Keratinocyte (primary cell): ENCODE results near the gene ADAMTS7. TPM values are rescaled to one million over a fixed set of nuclear protein-coding genes. Genes with fewer than 3 reads are reported as not detected.

Experiments
- DNase-seq: peaks from one replicate; pipeline ENCODE4 v3.0.0-alpha.2; 2011; ENCODE audit warnings: low read depth, missing footprints, low spot score
- FAIRE-seq: peaks from 2 replicates; lab custom pipeline; 2011; peaks lifted over from hg19 to GRCh38; lab: Jason Lieb, UNC
- H2AFZ ChIP-seq: 2 replicates; pipeline ENCODE4 v1.6.0; 2012; ENCODE audit warnings: low read length, control low read depth, inconsistent platforms; ENCODE audit not compliant: control insufficient read depth
- H3K27ac ChIP-seq: 2 replicates; pipeline ENCODE4 v1.5.1; 2011; ENCODE audit warnings: low read length; ENCODE audit not compliant: control insufficient read depth, insufficient read depth
- H3K27me3 ChIP-seq: 3 replicates; pipeline ENCODE4 v1.6.0; 2011; ENCODE audit warnings: low read length; ENCODE audit not compliant: control insufficient read depth, insufficient read depth; ENCODE audit errors: extremely low read depth
- H3K36me3 ChIP-seq, 2 experiments: 2 replicates in 1 of 2; 3 replicates in 1 of 2; pipeline ENCODE4 v1.5.1; 2011; ENCODE audit warnings: low read length in 2 of 2, mild to moderate bottlenecking in 1 of 2; ENCODE audit not compliant: control insufficient read depth in 2 of 2, insufficient read depth in 2 of 2; ENCODE audit errors: extremely low read depth in 1 of 2
- H3K4me1 ChIP-seq: 3 replicates; pipeline ENCODE4 v1.5.1; 2011; ENCODE audit warnings: low read length; ENCODE audit not compliant: control insufficient read depth, insufficient read depth; ENCODE audit errors: extremely low read depth
- H3K4me2 ChIP-seq: 3 replicates; pipeline ENCODE4 v1.6.0; 2011; ENCODE audit warnings: low read depth, low read length; ENCODE audit not compliant: control insufficient read depth, insufficient read depth; ENCODE audit errors: extremely low read depth
- H3K4me3 ChIP-seq, 3 experiments: fragments of 200-600 bp in 1 of 3; sonication (generic) in 1 of 3; 2 replicates in 2 of 3; 3 replicates in 1 of 3; pipeline ENCODE4 v1.5.1; 2011 to 2016; ENCODE audit warnings: low read length in 3 of 3, mild to moderate bottlenecking in 3 of 3, control low read depth in 2 of 3, inconsistent platforms in 1 of 3, low read depth in 1 of 3, mixed read lengths in 1 of 3, mixed run types in 1 of 3, moderate library complexity in 1 of 3; ENCODE audit not compliant: control insufficient read depth in 2 of 3, insufficient read depth in 2 of 3; ENCODE audit errors: extremely low read depth in 1 of 3
- H3K79me2 ChIP-seq: 2 replicates; pipeline ENCODE4 v1.6.0; 2012; ENCODE audit warnings: low read length; ENCODE audit not compliant: control insufficient read depth, insufficient read depth
- H3K9ac ChIP-seq: 3 replicates; pipeline ENCODE4 v1.6.0; 2011; ENCODE audit warnings: low read length; ENCODE audit not compliant: control insufficient read depth, insufficient read depth; ENCODE audit errors: extremely low read depth
- H3K9me1 ChIP-seq: 3 replicates; pipeline ENCODE4 v1.6.0; 2011; ENCODE audit warnings: low read length; ENCODE audit not compliant: control insufficient read depth, insufficient read depth; ENCODE audit errors: extremely low read depth
- H3K9me3 ChIP-seq: 2 replicates; pipeline ENCODE4 v1.5.1; 2012; ENCODE audit warnings: low read depth, low read length; ENCODE audit not compliant: control insufficient read depth
- H4K20me1 ChIP-seq: 3 replicates; pipeline ENCODE4 v1.6.0; 2011; ENCODE audit warnings: low read length; ENCODE audit not compliant: control insufficient read depth, insufficient read depth; ENCODE audit errors: extremely low read depth
- EZH2 ChIP-seq: IDR thresholded peaks from one replicate; pipeline ENCODE4 v1.6.1; 2012; ENCODE audit warnings: inconsistent platforms, mild to moderate bottlenecking, low read length, moderate library complexity
- dilution Hi-C: fragments of 300-500 bp; cut with MboI; formaldehyde crosslinking; loops from one replicate; pipeline ENCODE4 v1.7.0; 2020; ENCODE audit warnings: low sequenced_read_pairs; ENCODE audit not compliant: extremely low pct_ligation_motif_present
- polyA plus RNA-seq, 5 experiments: library from polyadenylated mRNA; depleted of rRNA in 3 of 5; stranded (reverse) in 3 of 5; stranded (forward) in 1 of 5; unstranded in 1 of 5; fragments of >200 nt; gene quantifications; 1 replicate in 1 of 5; 2 replicates in 3 of 5; 3 replicates in 1 of 5; pipeline versions ENCODE4 v1.2.1 to v1.2.3, GENCODE V29; 2011 to 2012; ENCODE audit warnings: missing spikeins in 2 of 5, low read depth in 1 of 5, low replicate concordance in 1 of 5
- TF ChIP-seq, protein P1 (sequence below), 3 experiments: IDR thresholded peaks in 1 of 3; conservative IDR thresholded peaks in 1 of 3; optimal IDR thresholded peaks in 1 of 3; 2 replicates in 2 of 3; 3 replicates in 1 of 3; pipeline versions ENCODE3 to v1.5.1; 2011; ENCODE audit warnings: low read length in 3 of 3, mild to moderate bottlenecking in 3 of 3, moderate library complexity in 2 of 3, control low read depth in 1 of 3, inconsistent platforms in 1 of 3; ENCODE audit not compliant: insufficient read depth in 2 of 3; ENCODE audit errors: extremely low read depth in 1 of 3

ADAMTS7 gene
- polyA plus RNA-seq, 1 donor (not counting 4 experiments of a cell fraction or from before 2014, with no cell fraction given) = 0.13 TPM

GRCh38 chr15:78718837-78719236 is 92.4 kb downstream of the ADAMTS7 start:
- Histone ChIP-seq H3K9me1 (no peaks in the 10 kb centered on the region), H3K36me3 (no peaks in the 10 kb centered on the region), H3K79me2 (no peaks in the 10 kb centered on the region), H3K27me3 (no peaks in the 10 kb centered on the region), H3K4me2 (no peak overlapping the region), H2AFZ (no peak overlapping the region), H3K9me3 (peaks cover 5% of the 10 kb centered on the region), H3K27ac (no peak overlapping the region), H3K4me3 (no peak overlapping the region), H3K4me1 (peaks cover 19% of the 10 kb centered on the region), H3K9ac (no peak overlapping the region), H4K20me1 (no peaks in the 10 kb centered on the region)
- no peak for TF ChIP-seq EZH2
- TF ChIP-seq, protein P1, sequence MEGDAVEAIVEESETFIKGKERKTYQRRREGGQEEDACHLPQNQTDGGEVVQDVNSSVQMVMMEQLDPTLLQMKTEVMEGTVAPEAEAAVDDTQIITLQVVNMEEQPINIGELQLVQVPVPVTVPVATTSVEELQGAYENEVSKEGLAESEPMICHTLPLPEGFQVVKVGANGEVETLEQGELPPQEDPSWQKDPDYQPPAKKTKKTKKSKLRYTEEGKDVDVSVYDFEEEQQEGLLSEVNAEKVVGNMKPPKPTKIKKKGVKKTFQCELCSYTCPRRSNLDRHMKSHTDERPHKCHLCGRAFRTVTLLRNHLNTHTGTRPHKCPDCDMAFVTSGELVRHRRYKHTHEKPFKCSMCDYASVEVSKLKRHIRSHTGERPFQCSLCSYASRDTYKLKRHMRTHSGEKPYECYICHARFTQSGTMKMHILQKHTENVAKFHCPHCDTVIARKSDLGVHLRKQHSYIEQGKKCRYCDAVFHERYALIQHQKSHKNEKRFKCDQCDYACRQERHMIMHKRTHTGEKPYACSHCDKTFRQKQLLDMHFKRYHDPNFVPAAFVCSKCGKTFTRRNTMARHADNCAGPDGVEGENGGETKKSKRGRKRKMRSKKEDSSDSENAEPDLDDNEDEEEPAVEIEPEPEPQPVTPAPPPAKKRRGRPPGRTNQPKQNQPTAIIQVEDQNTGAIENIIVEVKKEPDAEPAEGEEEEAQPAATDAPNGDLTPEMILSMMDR (optimal IDR thresholded peaks at IDR 0.05 in 1 of 3, IDR thresholded peaks at IDR 0.05 in 1 of 3, conservative IDR thresholded peaks at IDR 0.05 in 1 of 3; ENCODE audit: extremely low read depth in 1 of 3, insufficient read depth in 2 of 3, low read length in 3 of 3) = no peak
- dilution Hi-C loops = no loop called here
- FAIRE-seq (no peak), DNase-seq (no peak)

DNA sequence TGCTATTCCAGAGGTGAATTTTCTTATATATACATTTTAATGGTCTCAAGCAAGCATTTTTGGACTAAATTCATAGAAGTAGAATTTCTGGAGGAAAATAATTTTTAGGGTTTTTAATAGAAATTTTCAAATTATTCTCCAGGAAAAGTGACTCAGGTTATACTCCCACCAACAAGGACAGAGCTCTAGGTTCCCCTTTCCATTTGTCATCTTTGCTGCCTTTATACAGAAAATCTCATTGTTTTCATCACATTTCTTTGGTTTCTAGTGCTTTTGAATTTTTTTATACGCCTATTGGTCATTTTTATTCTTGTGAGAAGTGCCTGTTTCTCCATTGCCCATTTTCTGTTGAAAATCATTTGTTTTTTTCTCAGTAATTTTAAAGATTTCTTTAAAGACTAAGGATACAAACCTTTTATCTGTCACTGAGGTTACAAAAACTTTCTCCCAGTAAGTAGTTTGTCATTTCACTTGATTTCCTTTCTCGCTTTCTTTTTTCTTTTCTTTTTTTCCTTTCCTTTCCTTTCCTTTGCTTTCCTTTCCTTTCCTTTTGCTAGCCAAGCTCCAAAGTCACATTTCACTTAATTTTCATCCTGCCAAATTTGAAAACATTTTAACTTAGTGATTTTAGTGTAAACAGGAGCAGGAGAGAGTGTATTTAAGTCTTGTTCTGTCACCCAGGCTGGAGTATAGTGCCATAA is 93.2 kb downstream of the ADAMTS7 start:
- Histone ChIP-seq H3K27me3 (no peaks in the 10 kb centered on the region), H3K9me3 (peaks cover 5% of the 10 kb centered on the region), H3K36me3 (no peaks in the 10 kb centered on the region), H3K9ac (no peak overlapping the region), H4K20me1 (no peaks in the 10 kb centered on the region), H3K4me1 (peaks cover 19% of the 10 kb centered on the region), H3K9me1 (no peaks in the 10 kb centered on the region), H3K79me2 (no peaks in the 10 kb centered on the region), H3K4me3 (no peak overlapping the region), H3K4me2 (no peak overlapping the region), H3K27ac (no peak overlapping the region), H2AFZ (no peak overlapping the region)
- DNase-seq = no peak
- FAIRE-seq = no peak
- TF ChIP-seq, protein P1 (optimal IDR thresholded peaks at IDR 0.05 in 1 of 3, IDR thresholded peaks at IDR 0.05 in 1 of 3, conservative IDR thresholded peaks at IDR 0.05 in 1 of 3; ENCODE audit: extremely low read depth in 1 of 3, insufficient read depth in 2 of 3, low read length in 3 of 3) = no peak
- no peak for TF ChIP-seq EZH2
- dilution Hi-C loops = no loop called here
